Activated CD8-positive, alpha-beta T cell treated with anti-CD3 and anti-CD28 coated beads for 36 hours (primary cell): Measurements from ENCODE around the gene CSNK2A3. TPM values are rescaled to one million over a fixed set of nuclear protein-coding genes. Genes with fewer than 3 reads are reported as not detected.

ENCODE experiments used
- ATAC-seq: fragments of 200-7000 bp; cut with Tn5 transposase; one replicate; pipeline ENCODE4 v1.10.0; 2021; ENCODE audit warnings: mild to moderate bottlenecking, moderate library complexity
- CTCF ChIA-PET: fragments of 350-600 bp; sonication (Branson Sonifier 250); formaldehyde crosslinking; loops from one replicate; lab custom pipeline; 2021; ENCODE audit warnings: antibody characterized with exemption; lab: Charles Lee
- POLR2A ChIA-PET: fragments of 350-600 bp; sonication (Branson Sonifier 250); formaldehyde crosslinking; loops from one replicate; lab custom pipeline; 2021; ENCODE audit warnings: antibody characterized with exemption; lab: Charles Lee
- DNase-seq: peaks from one replicate; pipeline ENCODE4 v3.0.0-alpha.2; 2020
- H3K27ac Mint-ChIP-seq: one replicate; pipeline ENCODE4 v1.8.0; 2021; ENCODE audit warnings: mild to moderate bottlenecking, mixed read lengths
- H3K27me3 Mint-ChIP-seq: one replicate; pipeline ENCODE4 v1.8.0; 2021; ENCODE audit warnings: mixed read lengths
- H3K36me3 Mint-ChIP-seq: one replicate; pipeline ENCODE4 v1.8.0; 2021; ENCODE audit warnings: low read depth, mixed read lengths
- H3K4me1 Mint-ChIP-seq: one replicate; pipeline ENCODE4 v1.8.0; 2021; ENCODE audit warnings: low read depth, mixed read lengths
- H3K4me3 Mint-ChIP-seq: one replicate; pipeline ENCODE4 v1.8.0; 2021; ENCODE audit warnings: mild to moderate bottlenecking, moderate library complexity, mixed read lengths
- H3K9me3 Mint-ChIP-seq: one replicate; pipeline ENCODE4 v1.8.0; 2021; ENCODE audit warnings: mixed read lengths
- CTCF ChIP-seq: fragments of 200-600 bp; IDR thresholded peaks from one replicate; pipeline ENCODE4 v1.8.0; 2022; ENCODE audit warnings: antibody characterized with exemption, mild to moderate bottlenecking
- intact Hi-C: fragments of 100-400 bp; cut with micrococcal nuclease; formaldehyde crosslinking; loops from one replicate; pipeline ENCODE4 v1.10.0; 2022
- total RNA-seq, 2 experiments: library from RNA; stranded (reverse); gene quantifications; one replicate each; pipeline ENCODE4 v1.2.3, GENCODE V29; 2021

The CSNK2A3 gene
- total RNA-seq, 2 experiments from 2014 or later: 4.2 to 5.4 TPM

- H3K4me3 Mint-ChIP-seq: no peak overlapping the region
- H3K27me3 Mint-ChIP-seq: peaks cover 3% of the 10 kb centered on the region
- POLR2A ChIA-PET: no interaction called here
- ATAC-seq (no peak), DNase-seq (no peak)
- intact Hi-C loops: no loop called here
- no peaks in the 10 kb centered on the region for H3K4me1 Mint-ChIP-seq
- no peak overlapping the region for H3K27ac Mint-ChIP-seq
- no peak for TF ChIP-seq CTCF
- CTCF ChIA-PET: no interaction called here
- H3K36me3 Mint-ChIP-seq: no peaks in the 10 kb centered on the region
- no peaks in the 10 kb centered on the region for H3K9me3 Mint-ChIP-seq
Observed at GRCh38 chr11:11391169-11391568, 38.1 kb upstream of the CSNK2A3 start.

GRCh38 chr11:11390068-11390771 lies 37.2 kb upstream of the CSNK2A3 start:
- POLR2A ChIA-PET: no interaction called here

GRCh38 chr11:11389238-11389637 lies 36.2 kb upstream of the CSNK2A3 start:
- Mint-ChIP-seq H3K4me1 (no peaks in the 10 kb centered on the region), H3K36me3 (no peaks in the 10 kb centered on the region), H3K4me3 (no peak overlapping the region), H3K27me3 (peaks cover 2% of the 10 kb centered on the region), H3K27ac (no peak overlapping the region), H3K9me3 (no peaks in the 10 kb centered on the region)
- TF ChIP-seq CTCF: no peak
- DNase-seq: no peak
- POLR2A ChIA-PET: no interaction called here
- CTCF ChIA-PET: no interaction called here
- no peak for ATAC-seq
- intact Hi-C loops: no loop called here

More at GRCh38 chr11:11390068-11390771, 37.2 kb upstream of the CSNK2A3 start:
- H3K9me3 Mint-ChIP-seq: no peaks in the 10 kb centered on the region
- no peak overlapping the region for H3K4me3 Mint-ChIP-seq
- H3K27me3 Mint-ChIP-seq: peaks cover 2% of the 10 kb centered on the region
- no peaks in the 10 kb centered on the region for H3K36me3 Mint-ChIP-seq
- TF ChIP-seq CTCF: no peak
- ATAC-seq: no peak
- CTCF ChIA-PET: no interaction called here
- H3K27ac Mint-ChIP-seq: no peak overlapping the region
- intact Hi-C loops: no loop called here
- DNase-seq: no peak
- no peaks in the 10 kb centered on the region for H3K4me1 Mint-ChIP-seq

GRCh38 chr11:11387622-11388305 lies 34.7 kb upstream of the CSNK2A3 start:
- no peaks in the 10 kb centered on the region for H3K36me3 Mint-ChIP-seq
- CTCF ChIA-PET: no interaction called here
- ATAC-seq (no peak), DNase-seq (no peak)
- H3K4me3 Mint-ChIP-seq: no peak overlapping the region
- no peak overlapping the region for H3K27ac Mint-ChIP-seq
- POLR2A ChIA-PET: no interaction called here
- intact Hi-C loops: no loop called here
- no peaks in the 10 kb centered on the region for H3K4me1 Mint-ChIP-seq
- H3K27me3 Mint-ChIP-seq: peaks cover 2% of the 10 kb centered on the region
- no peak for TF ChIP-seq CTCF
- H3K9me3 Mint-ChIP-seq: no peaks in the 10 kb centered on the region

GRCh38 chr11:11387207-11387606 lies 34.2 kb upstream of the CSNK2A3 start:
- ATAC-seq (no peak), DNase-seq (no peak)
- no peak for TF ChIP-seq CTCF
- ChIA-PET POLR2A (no interaction called here), CTCF (no interaction called here)
- Mint-ChIP-seq H3K9me3 (no peaks in the 10 kb centered on the region), H3K4me1 (no peaks in the 10 kb centered on the region), H3K4me3 (no peak overlapping the region), H3K27ac (no peak overlapping the region), H3K27me3 (peaks cover 2% of the 10 kb centered on the region), H3K36me3 (no peaks in the 10 kb centered on the region)
- intact Hi-C loops: no loop called here
